H9 (cell line): ENCODE measurements around the gene HBZ. TPM values are rescaled to one million over a fixed set of nuclear protein-coding genes. Genes with fewer than 3 reads are reported as not detected.

ENCODE experiments used
- DNase-seq: peaks from one replicate; pipeline ENCODE4 v3.0.0-alpha.2; 2017
- H2AFZ ChIP-seq: one replicate; pipeline ENCODE4 v1.6.1; 2013; ENCODE audit warnings: mild to moderate bottlenecking, low read length, control low read depth, moderate library complexity
- H2AK5ac ChIP-seq: 2 replicates; pipeline ENCODE4 v1.6.1; 2013; ENCODE audit warnings: low read length, control low read depth, mixed read lengths; ENCODE audit not compliant: insufficient read length
- H2BK120ac ChIP-seq: one replicate; pipeline ENCODE4 v1.6.1; 2013; ENCODE audit warnings: low read depth, mild to moderate bottlenecking, low read length, control low read depth, inconsistent platforms; ENCODE audit not compliant: poor library complexity, severe bottlenecking
- H2BK12ac ChIP-seq: 2 replicates; pipeline ENCODE4 v1.6.1; 2013; ENCODE audit warnings: low read length, control low read depth, mixed read lengths, low read depth; ENCODE audit not compliant: insufficient read length
- H2BK15ac ChIP-seq: 2 replicates; pipeline ENCODE4 v1.6.1; 2013; ENCODE audit warnings: low read depth, low read length, control low read depth
- H2BK20ac ChIP-seq: one replicate; pipeline ENCODE4 v1.6.1; 2013; ENCODE audit warnings: low read depth, mild to moderate bottlenecking, low read length, control low read depth, inconsistent platforms; ENCODE audit not compliant: poor library complexity, severe bottlenecking
- H2BK5ac ChIP-seq: 2 replicates; pipeline ENCODE4 v1.6.1; 2013; ENCODE audit warnings: low read length, control low read depth, mixed read lengths; ENCODE audit not compliant: insufficient read length
- H3K14ac ChIP-seq: 2 replicates; pipeline ENCODE4 v1.6.1; 2013; ENCODE audit warnings: low read length, control low read depth; ENCODE audit not compliant: insufficient read depth
- H3K18ac ChIP-seq: 2 replicates; pipeline ENCODE4 v1.6.1; 2013; ENCODE audit warnings: low read depth, mild to moderate bottlenecking, mixed read lengths, low read length, control low read depth; ENCODE audit not compliant: insufficient read length
- H3K23ac ChIP-seq: 2 replicates; pipeline ENCODE4 v1.6.1; 2013; ENCODE audit warnings: low read length, control low read depth, mixed read lengths, low read depth; ENCODE audit not compliant: insufficient read length
- H3K23me2 ChIP-seq: 2 replicates; pipeline ENCODE4 v1.6.1; 2013; ENCODE audit warnings: low read depth, mild to moderate bottlenecking, mixed read lengths, low read length, control low read depth; ENCODE audit not compliant: insufficient read length, poor library complexity, severe bottlenecking
- H3K27ac ChIP-seq: 2 replicates; pipeline ENCODE4 v1.5.1; 2013; ENCODE audit warnings: low read length, control low read depth, mixed read lengths, low read depth; ENCODE audit not compliant: insufficient read length
- H3K27me3 ChIP-seq: 2 replicates; pipeline ENCODE4 v1.6.1; 2013; ENCODE audit warnings: low read length, control low read depth, inconsistent platforms; ENCODE audit not compliant: insufficient read depth
- H3K4ac ChIP-seq: 2 replicates; pipeline ENCODE4 v1.6.1; 2013; ENCODE audit warnings: low read depth, mild to moderate bottlenecking, control low read depth, inconsistent platforms, low read length, moderate library complexity
- H3K4me1 ChIP-seq: 2 replicates; pipeline ENCODE4 v1.6.1; 2013; ENCODE audit warnings: low read length, control low read depth, inconsistent platforms; ENCODE audit not compliant: insufficient read depth
- H3K4me2 ChIP-seq: 2 replicates; pipeline ENCODE4 v1.6.1; 2013; ENCODE audit warnings: low read length, control low read depth, mixed read lengths; ENCODE audit not compliant: insufficient read length, insufficient read depth
- H3K56ac ChIP-seq: 2 replicates; pipeline ENCODE4 v1.6.1; 2013; ENCODE audit warnings: low read depth, mild to moderate bottlenecking, mixed read lengths, low read length, control low read depth; ENCODE audit not compliant: insufficient read length
- H3K79me1 ChIP-seq: 2 replicates; pipeline ENCODE4 v1.6.1; 2013; ENCODE audit warnings: low read depth, mild to moderate bottlenecking, moderate library complexity, low read length, control low read depth, inconsistent platforms; ENCODE audit not compliant: insufficient read depth, poor library complexity, severe bottlenecking
- H3K79me2 ChIP-seq: 2 replicates; pipeline ENCODE4 v1.6.1; 2013; ENCODE audit warnings: low read length, control low read depth, inconsistent platforms; ENCODE audit not compliant: insufficient read depth
- H3K9ac ChIP-seq: 2 replicates; pipeline ENCODE4 v1.6.1; 2013; ENCODE audit warnings: low read length, control low read depth, mixed read lengths; ENCODE audit not compliant: insufficient read length; ENCODE audit errors: extremely low read depth
- H3K9me3 ChIP-seq: one replicate; pipeline ENCODE4 v1.6.1; 2013; ENCODE audit warnings: low read depth, low read length, inconsistent platforms; ENCODE audit not compliant: control insufficient read depth
- H3T11ph ChIP-seq: one replicate; pipeline ENCODE4 v1.6.1; 2013; ENCODE audit warnings: mild to moderate bottlenecking, low read length, control low read depth, inconsistent platforms
- H4K20me1 ChIP-seq: one replicate; pipeline ENCODE4 v1.6.1; 2013; ENCODE audit not compliant: control insufficient read depth, insufficient read length, insufficient read depth
- H4K5ac ChIP-seq: 2 replicates; pipeline ENCODE4 v1.6.1; 2013; ENCODE audit warnings: low read depth, mild to moderate bottlenecking, mixed read lengths, low read length, control low read depth; ENCODE audit not compliant: insufficient read length
- H4K8ac ChIP-seq: replicated peaks from 2 replicates; pipeline ENCODE4 v1.6.1; 2013; ENCODE audit warnings: low read length, control low read depth, mixed read lengths, low read depth; ENCODE audit not compliant: insufficient read length
- H4K91ac ChIP-seq: 2 replicates; pipeline ENCODE4 v1.6.1; 2013; ENCODE audit warnings: low read depth, mild to moderate bottlenecking, moderate library complexity, mixed read lengths, low read length, control low read depth; ENCODE audit not compliant: insufficient read length
- H3K27ac Mint-ChIP-seq, 3 experiments: 2 replicates in 2 of 3; 3 replicates in 1 of 3; pipeline ENCODE4 v1.8.0; 2020 to 2021; ENCODE audit warnings: mixed read lengths in 3 of 3, mild to moderate bottlenecking in 1 of 3, moderate library complexity in 1 of 3
- H3K27me3 Mint-ChIP-seq: 2 replicates; pipeline ENCODE4 v1.8.0; 2021; ENCODE audit warnings: low read depth, mild to moderate bottlenecking, moderate library complexity, mixed read lengths
- H3K36me3 Mint-ChIP-seq, 3 experiments: 2 replicates in 2 of 3; 3 replicates in 1 of 3; pipeline ENCODE4 v1.8.0; 2020 to 2021; ENCODE audit warnings: low read depth in 3 of 3, mixed read lengths in 3 of 3; ENCODE audit not compliant: insufficient read depth in 1 of 3
- H3K4me1 Mint-ChIP-seq, 2 experiments: 2 replicates each; pipeline ENCODE4 v1.8.0; 2020; ENCODE audit warnings: mixed read lengths in 2 of 2
- H3K4me3 Mint-ChIP-seq, 2 experiments: 2 replicates in 1 of 2; 3 replicates in 1 of 2; pipeline ENCODE4 v1.8.0; 2020 to 2021; ENCODE audit warnings: mild to moderate bottlenecking in 2 of 2, mixed read lengths in 2 of 2, moderate library complexity in 1 of 2
- H3K9me3 Mint-ChIP-seq, 2 experiments: 2 replicates in 1 of 2; 3 replicates in 1 of 2; pipeline ENCODE4 v1.8.0; 2020; ENCODE audit warnings: mild to moderate bottlenecking in 2 of 2, mixed read lengths in 2 of 2, moderate library complexity in 1 of 2
- CTCF ChIP-seq: fragments of 200-600 bp; sonication (generic); conservative IDR thresholded peaks from 3 replicates; pipeline ENCODE4 v1.8.0; 2021; ENCODE audit warnings: antibody characterized with exemption, mild to moderate bottlenecking
- WGBS: extraction: QIAGEN DNeasy Blood & Tissue Kit; methylation state at CpG from one replicate; pipeline ENCODE4 v1.1.7; 2013; ENCODE audit warnings: missing lambda C conversion rate, low lambda C conversion rate, mixed read lengths; ENCODE audit not compliant: insufficient read length; ENCODE audit errors: extremely low coverage; 5-methylcytosine and 5-hydroxymethylcytosine counted together
- total RNA-seq: library from RNA; stranded (reverse); gene quantifications from 2 replicates; pipeline ENCODE4 v1.2.1, GENCODE V29; 2021

The HBZ gene
- total RNA-seq, 1 experiment from 2014 or later = not detected

GRCh38 chr16:117379-118365 lies 34.8 kb upstream of the HBZ start:
- peak; percentile 81 for DNase-seq
- H2BK20ac ChIP-seq = no peak overlapping the region
- no peak overlapping the region for H3K4me2 ChIP-seq
- H2BK12ac ChIP-seq = no peak overlapping the region
- H3K9me3 ChIP-seq = no peaks in the 10 kb centered on the region
- no peak overlapping the region for H4K8ac ChIP-seq
- no peak overlapping the region for H3T11ph ChIP-seq
- no CpG with 5 or more reads among the region's 19 CpGs for WGBS
- no peak overlapping the region for H2BK15ac ChIP-seq
- H3K9ac ChIP-seq = no peak overlapping the region
- H3K18ac ChIP-seq = no peak overlapping the region
- no peaks in the 10 kb centered on the region for H3K23me2 ChIP-seq
- no peak overlapping the region for H2AK5ac ChIP-seq
- H3K4ac ChIP-seq = no peak overlapping the region
- H3K79me2 ChIP-seq = no peaks in the 10 kb centered on the region
- H3K27ac ChIP-seq = no peak overlapping the region
- no peak overlapping the region for H3K14ac ChIP-seq
- TF ChIP-seq CTCF = peak; percentile 92
- no peaks in the 10 kb centered on the region for H4K20me1 ChIP-seq
- no peaks in the 10 kb centered on the region for H3K9me3 Mint-ChIP-seq
- no peak overlapping the region for H4K91ac ChIP-seq
- no peak overlapping the region for H2BK5ac ChIP-seq
- no peaks in the 10 kb centered on the region for H3K27me3 Mint-ChIP-seq
- H3K36me3 Mint-ChIP-seq = peaks cover 0 to 30% (median 12%) of the 10 kb centered on the region in 3 experiments; a peak in 5 of 7 replicates
- peaks cover 6 to 10% of the 10 kb centered on the region in 2 experiments for H3K4me1 Mint-ChIP-seq
- no peak overlapping the region for H3K23ac ChIP-seq
- H3K27me3 ChIP-seq = no peaks in the 10 kb centered on the region
- no peak overlapping the region for H3K56ac ChIP-seq
- H2BK120ac ChIP-seq = no peak overlapping the region
- H4K5ac ChIP-seq = no peak overlapping the region
- H2AFZ ChIP-seq = no peak overlapping the region
- no peaks in the 10 kb centered on the region for H3K79me1 ChIP-seq
- H3K4me1 ChIP-seq = peaks cover 2% of the 10 kb centered on the region; the same call in 1 of the 2 replicates
- no peak overlapping the region for H3K4me3 Mint-ChIP-seq
- H3K27ac Mint-ChIP-seq = no peak overlapping the region
